ENCODE data around the gene ADCY5. TPM values are rescaled to one million over a fixed set of nuclear protein-coding genes. Genes with fewer than 3 reads are reported as not detected.

ADCY5 gene
- total and polyA plus RNA-seq, 2 donors (not counting 1 experiment from before 2014, with no cell fraction given), result not detected

DNA sequence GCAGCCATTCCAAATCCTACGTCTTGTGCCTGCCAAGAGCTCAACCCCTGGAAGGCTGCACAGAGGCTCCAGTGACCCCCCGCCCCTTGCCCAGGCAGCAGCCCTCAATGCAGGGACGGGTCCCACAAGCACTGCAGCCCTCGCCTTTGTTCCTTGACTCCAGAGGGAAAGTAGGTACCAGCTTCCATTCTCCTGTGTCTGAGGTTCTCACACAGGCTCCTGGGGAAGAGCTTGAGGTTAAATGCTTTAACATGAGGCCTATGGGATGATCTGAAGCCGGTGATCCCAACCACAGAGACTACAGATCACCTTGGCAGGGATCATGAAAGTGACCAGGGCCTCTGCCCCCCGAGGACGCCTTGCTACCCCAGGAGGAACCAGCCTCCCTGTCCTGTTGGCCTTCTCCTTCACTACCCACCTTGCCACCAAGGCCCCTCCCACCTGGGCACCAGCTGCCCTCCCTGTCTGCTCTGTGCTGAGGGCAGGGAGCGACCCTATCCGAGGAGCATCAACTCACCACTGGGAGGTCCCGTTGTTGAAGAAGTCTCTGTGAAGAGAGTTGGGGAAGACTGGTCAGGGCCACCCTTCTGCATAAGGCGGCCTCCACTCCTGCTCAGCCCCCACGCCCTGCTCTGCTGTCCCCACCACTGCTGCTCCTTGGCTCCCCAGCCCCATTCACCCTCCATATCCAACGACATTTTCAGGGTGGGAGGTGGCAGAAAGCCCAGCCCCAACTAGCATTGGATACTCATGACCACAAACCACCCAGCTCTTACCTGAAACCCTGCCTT lies 151.9 kb downstream of the ADCY5 start:
- no peaks in the 10 kb centered on the region for H3K4me1 Mint-ChIP-seq
- no peaks in the 10 kb centered on the region for H3K79me2 ChIP-seq (ENCODE audit: control insufficient read depth, insufficient read depth, low read length)
- H3K27ac ChIP-seq (ENCODE audit: low read length in 2 of 2), result no peak overlapping the region
- H3K4me3 ChIP-seq (ENCODE audit: control extremely low read depth in 1 of 5, extremely low read depth in 1 of 5, insufficient read depth in 1 of 5, low read depth in 2 of 5, low read length in 4 of 5), result no peak overlapping the region
- no peak overlapping the region for H3K9ac ChIP-seq (ENCODE audit: low read length)
- intact Hi-C loops (cut with micrococcal nuclease), result no loop called here
- H4K20me1 ChIP-seq (ENCODE audit: control insufficient read depth, insufficient read depth, low read length, poor library complexity, severe bottlenecking), result no peaks in the 10 kb centered on the region
- no peaks in the 10 kb centered on the region for H3K9me3 ChIP-seq (ENCODE audit: control extremely low read depth in 1 of 3, control insufficient read depth in 2 of 3, insufficient read depth in 1 of 3, low read length in 2 of 3)
- POLR2A ChIA-PET, result no interaction called here
- no peak overlapping the region for H2AFZ ChIP-seq (ENCODE audit: insufficient read depth, low read depth, low read length, poor library complexity, severe bottlenecking)
- H3K4me2 ChIP-seq (replicated peaks; ENCODE audit: low read depth, low read length, poor library complexity, severe bottlenecking), result no peak overlapping the region
- no peaks in the 10 kb centered on the region for H3K27me3 Mint-ChIP-seq
- no peaks in the 10 kb centered on the region for H3K27me3 ChIP-seq (replicated peaks in 1 of 4; ENCODE audit: control extremely low read depth in 1 of 4, control insufficient read depth in 3 of 4, insufficient read depth in 4 of 4, low read length in 3 of 4)
- no peak overlapping the region for H3K4me3 Mint-ChIP-seq
- ATAC-seq (ENCODE audit: low read depth) (no peak), DNase-seq (no peak)
- H3K9me3 Mint-ChIP-seq (ENCODE audit: insufficient read depth), result no peaks in the 10 kb centered on the region
- 86% methylated on average over 12 of the region's 13 CpGs for WGBS (ENCODE audit: insufficient coverage)
- no peaks in the 10 kb centered on the region for H3K4me1 ChIP-seq (ENCODE audit: control insufficient read depth in 2 of 2, insufficient read depth in 2 of 2, low read length in 2 of 2)
- H3K27ac Mint-ChIP-seq, result no peak overlapping the region
- CTCF ChIA-PET, result no interaction called here
- TF ChIP-seq EZH2 (IDR thresholded peaks at IDR 0.05; ENCODE audit: borderline replicate concordance, insufficient read depth, low read depth, low read length, poor library complexity, severe bottlenecking), result no peak
- TF ChIP-seq, protein P1, sequence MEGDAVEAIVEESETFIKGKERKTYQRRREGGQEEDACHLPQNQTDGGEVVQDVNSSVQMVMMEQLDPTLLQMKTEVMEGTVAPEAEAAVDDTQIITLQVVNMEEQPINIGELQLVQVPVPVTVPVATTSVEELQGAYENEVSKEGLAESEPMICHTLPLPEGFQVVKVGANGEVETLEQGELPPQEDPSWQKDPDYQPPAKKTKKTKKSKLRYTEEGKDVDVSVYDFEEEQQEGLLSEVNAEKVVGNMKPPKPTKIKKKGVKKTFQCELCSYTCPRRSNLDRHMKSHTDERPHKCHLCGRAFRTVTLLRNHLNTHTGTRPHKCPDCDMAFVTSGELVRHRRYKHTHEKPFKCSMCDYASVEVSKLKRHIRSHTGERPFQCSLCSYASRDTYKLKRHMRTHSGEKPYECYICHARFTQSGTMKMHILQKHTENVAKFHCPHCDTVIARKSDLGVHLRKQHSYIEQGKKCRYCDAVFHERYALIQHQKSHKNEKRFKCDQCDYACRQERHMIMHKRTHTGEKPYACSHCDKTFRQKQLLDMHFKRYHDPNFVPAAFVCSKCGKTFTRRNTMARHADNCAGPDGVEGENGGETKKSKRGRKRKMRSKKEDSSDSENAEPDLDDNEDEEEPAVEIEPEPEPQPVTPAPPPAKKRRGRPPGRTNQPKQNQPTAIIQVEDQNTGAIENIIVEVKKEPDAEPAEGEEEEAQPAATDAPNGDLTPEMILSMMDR (IDR thresholded peaks at IDR 0.05), result no peak
- no peaks in the 10 kb centered on the region for H3K36me3 ChIP-seq (replicated peaks in 1 of 2; ENCODE audit: control extremely low read depth in 1 of 2, control insufficient read depth in 1 of 2, extremely low read depth in 1 of 2, insufficient read depth in 2 of 2, low read length in 1 of 2)

DNA sequence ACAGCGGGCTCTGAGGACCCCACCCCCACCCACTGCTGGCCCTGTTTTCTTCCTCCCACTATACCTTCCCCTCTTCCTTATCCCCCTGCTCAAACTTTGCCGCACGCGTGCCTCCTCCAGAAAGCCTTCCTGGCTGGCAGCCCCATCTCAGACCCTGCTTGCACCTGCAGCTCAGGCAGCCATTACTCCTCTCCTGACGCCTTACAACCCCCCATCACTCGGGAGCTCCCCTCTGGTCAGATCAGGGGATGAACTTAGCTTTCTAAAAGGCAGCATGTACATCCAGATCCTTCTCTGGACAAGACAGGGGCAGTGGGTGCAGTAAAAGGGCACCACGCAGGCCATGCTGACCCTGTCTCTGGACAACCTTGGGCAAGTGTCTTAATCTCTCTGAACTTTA lies 152.6 kb downstream of the ADCY5 start:
- no peaks in the 10 kb centered on the region for H3K27me3 ChIP-seq (replicated peaks in 1 of 4; ENCODE audit: control extremely low read depth in 1 of 4, control insufficient read depth in 3 of 4, insufficient read depth in 4 of 4, low read length in 3 of 4)
- 98% methylated on average over 6 of the region's 7 CpGs for WGBS (ENCODE audit: insufficient coverage)
- H3K36me3 ChIP-seq (replicated peaks in 1 of 2; ENCODE audit: control extremely low read depth in 1 of 2, control insufficient read depth in 1 of 2, extremely low read depth in 1 of 2, insufficient read depth in 2 of 2, low read length in 1 of 2), result no peaks in the 10 kb centered on the region
- TF ChIP-seq EZH2 (IDR thresholded peaks at IDR 0.05; ENCODE audit: borderline replicate concordance, insufficient read depth, low read depth, low read length, poor library complexity, severe bottlenecking), result no peak
- TF ChIP-seq, protein P1 (IDR thresholded peaks at IDR 0.05), result no peak
- H3K27me3 Mint-ChIP-seq, result no peaks in the 10 kb centered on the region
- H2AFZ ChIP-seq (ENCODE audit: insufficient read depth, low read depth, low read length, poor library complexity, severe bottlenecking), result no peak overlapping the region
- ATAC-seq (ENCODE audit: low read depth) (no peak), DNase-seq (no peak)
- H3K4me3 ChIP-seq (ENCODE audit: control extremely low read depth in 1 of 5, extremely low read depth in 1 of 5, insufficient read depth in 1 of 5, low read depth in 2 of 5, low read length in 4 of 5), result no peak overlapping the region
- CTCF ChIA-PET, result no interaction called here
- no peaks in the 10 kb centered on the region for H3K79me2 ChIP-seq (ENCODE audit: control insufficient read depth, insufficient read depth, low read length)
- POLR2A ChIA-PET, result no interaction called here
- no peaks in the 10 kb centered on the region for H3K4me1 ChIP-seq (ENCODE audit: control insufficient read depth in 2 of 2, insufficient read depth in 2 of 2, low read length in 2 of 2)
- intact Hi-C loops (cut with micrococcal nuclease), result no loop called here
- no peaks in the 10 kb centered on the region for H3K9me3 Mint-ChIP-seq (ENCODE audit: insufficient read depth)
- no peaks in the 10 kb centered on the region for H4K20me1 ChIP-seq (ENCODE audit: control insufficient read depth, insufficient read depth, low read length, poor library complexity, severe bottlenecking)
- no peak overlapping the region for H3K4me3 Mint-ChIP-seq
- H3K9me3 ChIP-seq (ENCODE audit: control extremely low read depth in 1 of 3, control insufficient read depth in 2 of 3, insufficient read depth in 1 of 3, low read length in 2 of 3), result no peaks in the 10 kb centered on the region
- no peak overlapping the region for H3K4me2 ChIP-seq (replicated peaks; ENCODE audit: low read depth, low read length, poor library complexity, severe bottlenecking)
- H3K27ac Mint-ChIP-seq, result no peak overlapping the region
- no peak overlapping the region for H3K27ac ChIP-seq (ENCODE audit: low read length in 2 of 2)
- H3K9ac ChIP-seq (ENCODE audit: low read length), result no peak overlapping the region
- H3K4me1 Mint-ChIP-seq, result no peaks in the 10 kb centered on the region
